IMR-90 (cell line): ENCODE measurements around the gene PAXX.

Source experiments
- BHLHE40 ChIP-seq: fragments of 150-350 bp; IDR thresholded peaks from 2 replicates; pipeline ENCODE4 v1.6.1; 2016; ENCODE audit warnings: mild to moderate bottlenecking, low read depth, low read length
- CEBPB ChIP-seq: IDR thresholded peaks from 2 replicates; pipeline ENCODE4 v1.6.1; 2012; ENCODE audit warnings: low read depth, low read length, improper control_type of control experiment
- CTCF ChIP-seq: conservative IDR thresholded peaks from 2 replicates; pipeline ENCODE4 v1.5.1; 2012; ENCODE audit warnings: mild to moderate bottlenecking, low read depth, low read length, improper control_type of control experiment
- MXI1 ChIP-seq: IDR thresholded peaks from 2 replicates; pipeline ENCODE4 v1.6.1; 2012; ENCODE audit warnings: low read depth, mild to moderate bottlenecking, low read length, moderate library complexity, borderline replicate concordance
- POLR2A ChIP-seq: IDR thresholded peaks from 2 replicates; pipeline ENCODE4 v1.6.1; 2012; ENCODE audit warnings: mild to moderate bottlenecking, low read depth, low read length
- RAD21 ChIP-seq: IDR thresholded peaks from 2 replicates; pipeline ENCODE4 v1.6.1; 2012; ENCODE audit warnings: low read length, improper control_type of control experiment
- RCOR1 ChIP-seq: IDR thresholded peaks from 2 replicates; pipeline ENCODE4 v1.6.1; 2012; ENCODE audit warnings: mild to moderate bottlenecking, low read length, improper control_type of control experiment; ENCODE audit not compliant: insufficient replicate concordance
- RFX5 ChIP-seq: IDR thresholded peaks from 2 replicates; pipeline ENCODE4 v1.8.0; 2012; ENCODE audit warnings: low read depth, mild to moderate bottlenecking, low read length, moderate library complexity
- USF2 ChIP-seq: fragments of 150-350 bp; IDR thresholded peaks from 2 replicates; pipeline ENCODE4 v1.6.1; 2017; ENCODE audit warnings: mild to moderate bottlenecking, antibody characterized with exemption, low read length, low read depth

- peak; percentile 78 for TF ChIP-seq USF2
- TF ChIP-seq BHLHE40 = no peak
- no peak for TF ChIP-seq CTCF
- TF ChIP-seq CEBPB = no peak
- no peak for TF ChIP-seq RAD21
- TF ChIP-seq POLR2A = no peak
- no peak for TF ChIP-seq MXI1
- TF ChIP-seq RCOR1 = no peak
- no peak for TF ChIP-seq RFX5
Measured at GRCh38 chr9:136965771-136966484, 26.3 kb upstream of the PAXX start.
